Liver (tissue), 9 donors: Measurements from ENCODE around the gene POLDIP2. TPM values are rescaled to one million over a fixed set of nuclear protein-coding genes. Genes with fewer than 3 reads are reported as not detected.

Experiments used
- DNase-seq: peaks from one replicate; pipeline ENCODE4 v3.0.0-alpha.2; 2017; ENCODE audit warnings: low spot score
- H3K27ac ChIP-seq, 2 donors: one replicate each; pipeline ENCODE4 v1.7.0; 2013; ENCODE audit warnings: inconsistent platforms in 2 of 2, low read length in 2 of 2, control low read depth in 1 of 2, low read depth in 1 of 2, mild to moderate bottlenecking in 1 of 2
- H3K27me3 ChIP-seq, 4 donors: one replicate each; pipeline versions ENCODE4 v1.6.1 to v1.7.0; 2013; ENCODE audit warnings: low read length in 3 of 4, inconsistent platforms in 1 of 4, mild to moderate bottlenecking in 1 of 4, moderate library complexity in 1 of 4; ENCODE audit not compliant: control insufficient read depth in 4 of 4, insufficient read depth in 4 of 4
- H3K36me3 ChIP-seq, 4 donors: one replicate each; pipeline versions ENCODE4 v1.6.1 to v1.7.0; 2013; ENCODE audit warnings: low read length in 3 of 4, mild to moderate bottlenecking in 3 of 4, low read depth in 1 of 4, moderate library complexity in 1 of 4; ENCODE audit not compliant: control insufficient read depth in 4 of 4, insufficient read depth in 3 of 4
- H3K4me1 ChIP-seq, 4 donors: one replicate each; pipeline versions ENCODE4 v1.6.1 to v1.7.0; 2013; ENCODE audit warnings: low read length in 3 of 4, mild to moderate bottlenecking in 3 of 4, moderate library complexity in 1 of 4; ENCODE audit not compliant: control insufficient read depth in 4 of 4, insufficient read depth in 4 of 4
- H3K4me3 ChIP-seq, 3 donors: one replicate each; pipeline versions ENCODE4 v1.6.1 to v1.7.0; 2013; ENCODE audit warnings: low read length in 3 of 3, control low read depth in 1 of 3, low read depth in 1 of 3, mild to moderate bottlenecking in 1 of 3
- H3K9ac ChIP-seq, 2 donors: one replicate each; pipeline ENCODE4 v1.7.0; 2013; ENCODE audit warnings: low read length in 2 of 2, mild to moderate bottlenecking in 2 of 2, moderate library complexity in 2 of 2, control low read depth in 1 of 2, low read depth in 1 of 2
- H3K9me3 ChIP-seq, 4 donors: one replicate each; pipeline versions ENCODE4 v1.6.1 to v1.7.0; 2013; ENCODE audit warnings: low read length in 3 of 4; ENCODE audit not compliant: control insufficient read depth in 4 of 4
- EGR1 ChIP-seq, 2 donors: IDR thresholded peaks; 2 replicates each; pipeline ENCODE4 v1.6.1; 2016 to 2018; ENCODE audit warnings: antibody characterized with exemption in 2 of 2, low read depth in 2 of 2
- FOXA1 ChIP-seq: IDR thresholded peaks from 2 replicates; pipeline ENCODE4 v1.6.1; 2016; ENCODE audit warnings: antibody characterized with exemption
- FOXA2 ChIP-seq: IDR thresholded peaks from 2 replicates; pipeline ENCODE4 v1.6.1; 2016; ENCODE audit warnings: antibody characterized with exemption
- GABPA ChIP-seq, 2 donors: IDR thresholded peaks in 1 of 2; conservative IDR thresholded peaks in 1 of 2; 2 replicates each; pipeline ENCODE4 v1.6.1; 2016; ENCODE audit warnings: antibody characterized with exemption in 2 of 2, mild to moderate bottlenecking in 1 of 2, moderate library complexity in 1 of 2
- HNF4A ChIP-seq, 2 donors: conservative IDR thresholded peaks; 2 replicates each; pipeline ENCODE4 v1.6.1; 2016; ENCODE audit warnings: antibody characterized with exemption in 2 of 2, mild to moderate bottlenecking in 2 of 2
- HNF4G ChIP-seq: IDR thresholded peaks from 2 replicates; pipeline ENCODE4 v1.6.1; 2016; ENCODE audit warnings: antibody characterized with exemption
- JUND ChIP-seq, 2 donors: IDR thresholded peaks; 2 replicates each; pipeline ENCODE4 v1.6.1; 2016; ENCODE audit warnings: antibody characterized with exemption in 2 of 2
- NR2F2 ChIP-seq: IDR thresholded peaks from 2 replicates; pipeline ENCODE4 v1.6.1; 2016; ENCODE audit warnings: antibody characterized with exemption
- RAD21 ChIP-seq, 2 donors: IDR thresholded peaks; 2 replicates each; pipeline ENCODE4 v1.6.1; 2016; ENCODE audit warnings: antibody characterized with exemption in 2 of 2, mild to moderate bottlenecking in 2 of 2
- REST ChIP-seq: IDR thresholded peaks from 2 replicates; pipeline ENCODE4 v1.6.1; 2016; ENCODE audit warnings: antibody characterized with exemption, mild to moderate bottlenecking
- RXRA ChIP-seq, 2 donors: IDR thresholded peaks; 2 replicates each; pipeline ENCODE4 v1.6.1; 2017 to 2018; ENCODE audit warnings: antibody characterized with exemption in 2 of 2, mild to moderate bottlenecking in 1 of 2
- SP1 ChIP-seq: IDR thresholded peaks from 2 replicates; pipeline ENCODE4 v1.6.1; 2018; ENCODE audit warnings: antibody characterized with exemption, mild to moderate bottlenecking
- TAF1 ChIP-seq: conservative IDR thresholded peaks from 2 replicates; pipeline ENCODE4 v1.6.1; 2016; ENCODE audit warnings: antibody characterized with exemption, mild to moderate bottlenecking
- YY1 ChIP-seq: IDR thresholded peaks from 2 replicates; pipeline ENCODE4 v1.6.1; 2016; ENCODE audit warnings: antibody characterized with exemption, mild to moderate bottlenecking
- WGBS: extraction: QIAGEN DNeasy Blood & Tissue Kit; methylation state at CpG from one replicate; pipeline ENCODE4 v1.1.7; 2013; 5-methylcytosine and 5-hydroxymethylcytosine counted together
- polyA plus RNA-seq, 2 donors: library from polyadenylated mRNA; stranded (reverse) in 1 of 2; unstranded in 1 of 2; fragments of 200-250 nt in 1 of 2; fragments of >200 nt in 1 of 2; fragmentation: Nextera tagmentation in 1 of 2; extraction: Ambion mirVana in 1 of 2; gene quantifications; one replicate each; pipeline versions ENCODE4 v1.2.1 to v1.2.3, GENCODE V29; 2013 to 2015
- total RNA-seq, 2 donors: library from RNA; depleted of rRNA; stranded (reverse); fragments of >200 nt; gene quantifications; one replicate each; pipeline ENCODE4 v1.2.3, GENCODE V29; 2014
- TF ChIP-seq, protein P1 (sequence below): fragments of 150-350 bp; IDR thresholded peaks from 2 replicates; pipeline ENCODE4 v1.5.1; 2017; ENCODE audit warnings: improper control_type of control experiment, low read depth, low read length; ENCODE audit not compliant: missing input control
- TF ChIP-seq, protein P2 (sequence below): IDR thresholded peaks from 2 replicates; pipeline ENCODE4 v1.6.1; 2016; ENCODE audit warnings: antibody characterized with exemption
- TF ChIP-seq, protein P3 (sequence below): IDR thresholded peaks from 2 replicates; pipeline ENCODE4 v1.6.1; 2016; ENCODE audit warnings: antibody characterized with exemption
- donor health status: healthy.
- donor health status: healthy.
- donor health status: healthy.
- donor health status: healthy.
- donor health status: healthy.

The POLDIP2 gene
- total and polyA plus RNA-seq, 4 donors = 65.5 to 150 (median 104) TPM

- Histone ChIP-seq H3K4me3 (no peak overlapping the region), H3K27me3 (no peaks in the 10 kb centered on the region), H3K9ac (no peak overlapping the region), H3K4me1 (peaks cover 13 to 65% (median 50%) of the 10 kb centered on the region in 4 donors), H3K27ac (no peak overlapping the region), H3K36me3 (peaks cover 1 to 38% (median 31%) of the 10 kb centered on the region in 4 donors), H3K9me3 (no peaks in the 10 kb centered on the region)
- TF ChIP-seq YY1 (no peak), HNF4G (no peak), NR2F2 (no peak), EGR1 (IDR thresholded peaks at IDR 0.05; ENCODE audit: low read depth in 2 of 2) (no peak), REST (no peak), FOXA1 (no peak), FOXA2 (no peak), HNF4A (conservative IDR thresholded peaks at IDR 0.05) (no peak), GABPA (IDR thresholded peaks at IDR 0.05 in 1 of 2, conservative IDR thresholded peaks at IDR 0.05 in 1 of 2) (no peak), RXRA (IDR thresholded peaks at IDR 0.05) (no peak), JUND (IDR thresholded peaks at IDR 0.05) (no peak), SP1 (no peak), RAD21 (IDR thresholded peaks at IDR 0.05) (no peak)
- TF ChIP-seq, protein P1, sequence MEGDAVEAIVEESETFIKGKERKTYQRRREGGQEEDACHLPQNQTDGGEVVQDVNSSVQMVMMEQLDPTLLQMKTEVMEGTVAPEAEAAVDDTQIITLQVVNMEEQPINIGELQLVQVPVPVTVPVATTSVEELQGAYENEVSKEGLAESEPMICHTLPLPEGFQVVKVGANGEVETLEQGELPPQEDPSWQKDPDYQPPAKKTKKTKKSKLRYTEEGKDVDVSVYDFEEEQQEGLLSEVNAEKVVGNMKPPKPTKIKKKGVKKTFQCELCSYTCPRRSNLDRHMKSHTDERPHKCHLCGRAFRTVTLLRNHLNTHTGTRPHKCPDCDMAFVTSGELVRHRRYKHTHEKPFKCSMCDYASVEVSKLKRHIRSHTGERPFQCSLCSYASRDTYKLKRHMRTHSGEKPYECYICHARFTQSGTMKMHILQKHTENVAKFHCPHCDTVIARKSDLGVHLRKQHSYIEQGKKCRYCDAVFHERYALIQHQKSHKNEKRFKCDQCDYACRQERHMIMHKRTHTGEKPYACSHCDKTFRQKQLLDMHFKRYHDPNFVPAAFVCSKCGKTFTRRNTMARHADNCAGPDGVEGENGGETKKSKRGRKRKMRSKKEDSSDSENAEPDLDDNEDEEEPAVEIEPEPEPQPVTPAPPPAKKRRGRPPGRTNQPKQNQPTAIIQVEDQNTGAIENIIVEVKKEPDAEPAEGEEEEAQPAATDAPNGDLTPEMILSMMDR = no peak
- TF ChIP-seq, protein P2, sequence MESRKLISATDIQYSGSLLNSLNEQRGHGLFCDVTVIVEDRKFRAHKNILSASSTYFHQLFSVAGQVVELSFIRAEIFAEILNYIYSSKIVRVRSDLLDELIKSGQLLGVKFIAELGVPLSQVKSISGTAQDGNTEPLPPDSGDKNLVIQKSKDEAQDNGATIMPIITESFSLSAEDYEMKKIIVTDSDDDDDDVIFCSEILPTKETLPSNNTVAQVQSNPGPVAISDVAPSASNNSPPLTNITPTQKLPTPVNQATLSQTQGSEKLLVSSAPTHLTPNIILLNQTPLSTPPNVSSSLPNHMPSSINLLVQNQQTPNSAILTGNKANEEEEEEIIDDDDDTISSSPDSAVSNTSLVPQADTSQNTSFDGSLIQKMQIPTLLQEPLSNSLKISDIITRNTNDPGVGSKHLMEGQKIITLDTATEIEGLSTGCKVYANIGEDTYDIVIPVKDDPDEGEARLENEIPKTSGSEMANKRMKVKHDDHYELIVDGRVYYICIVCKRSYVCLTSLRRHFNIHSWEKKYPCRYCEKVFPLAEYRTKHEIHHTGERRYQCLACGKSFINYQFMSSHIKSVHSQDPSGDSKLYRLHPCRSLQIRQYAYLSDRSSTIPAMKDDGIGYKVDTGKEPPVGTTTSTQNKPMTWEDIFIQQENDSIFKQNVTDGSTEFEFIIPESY = no peak
- TF ChIP-seq, protein P3, sequence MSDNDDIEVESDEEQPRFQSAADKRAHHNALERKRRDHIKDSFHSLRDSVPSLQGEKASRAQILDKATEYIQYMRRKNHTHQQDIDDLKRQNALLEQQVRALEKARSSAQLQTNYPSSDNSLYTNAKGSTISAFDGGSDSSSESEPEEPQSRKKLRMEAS = no peak
- 89% methylated on average over 6 of the region's 6 CpGs for WGBS
- no peak for DNase-seq
Observed at GRCh38 chr17:28402844-28403243, 45.5 kb upstream of the POLDIP2 start.

DNA sequence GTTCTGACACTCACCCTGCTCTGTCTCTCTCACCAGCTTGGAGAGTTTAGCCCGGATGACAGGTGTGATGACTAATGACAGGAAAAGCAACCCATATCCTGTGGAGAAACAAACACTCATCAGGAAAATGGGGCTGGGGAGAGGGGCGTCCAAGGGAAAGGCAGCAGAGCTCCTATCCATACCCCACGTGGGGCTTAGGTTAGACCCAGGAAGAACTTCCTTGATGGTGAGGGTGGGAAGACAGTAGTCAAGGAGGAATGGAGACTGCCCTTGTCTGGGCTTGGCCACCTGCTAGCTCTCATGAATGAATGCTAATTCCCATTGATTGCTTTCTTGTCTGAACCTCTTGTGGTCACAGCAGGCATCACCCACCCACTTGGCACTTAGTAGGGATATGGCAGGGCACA lies 44.9 kb upstream of the POLDIP2 start:
- peaks cover 17 to 71% (median 54%) of the 10 kb centered on the region in 4 donors for H3K4me1 ChIP-seq
- TF ChIP-seq NR2F2 (no peak), FOXA2 (no peak), TAF1 (no peak), SP1 (no peak)
- TF ChIP-seq, protein P1 = no peak
- peaks cover 1 to 39% (median 31%) of the 10 kb centered on the region in 4 donors for H3K36me3 ChIP-seq
- H3K4me3 ChIP-seq = no peak overlapping the region
- H3K27me3 ChIP-seq = no peaks in the 10 kb centered on the region
- DNase-seq = no peak
- WGBS = 52% methylated on average over 3 of the region's 3 CpGs
- H3K9me3 ChIP-seq = no peaks in the 10 kb centered on the region
- no peak overlapping the region for H3K27ac ChIP-seq
- no peak overlapping the region for H3K9ac ChIP-seq
